ENCODE data around the gene ABCD4.

DNA sequence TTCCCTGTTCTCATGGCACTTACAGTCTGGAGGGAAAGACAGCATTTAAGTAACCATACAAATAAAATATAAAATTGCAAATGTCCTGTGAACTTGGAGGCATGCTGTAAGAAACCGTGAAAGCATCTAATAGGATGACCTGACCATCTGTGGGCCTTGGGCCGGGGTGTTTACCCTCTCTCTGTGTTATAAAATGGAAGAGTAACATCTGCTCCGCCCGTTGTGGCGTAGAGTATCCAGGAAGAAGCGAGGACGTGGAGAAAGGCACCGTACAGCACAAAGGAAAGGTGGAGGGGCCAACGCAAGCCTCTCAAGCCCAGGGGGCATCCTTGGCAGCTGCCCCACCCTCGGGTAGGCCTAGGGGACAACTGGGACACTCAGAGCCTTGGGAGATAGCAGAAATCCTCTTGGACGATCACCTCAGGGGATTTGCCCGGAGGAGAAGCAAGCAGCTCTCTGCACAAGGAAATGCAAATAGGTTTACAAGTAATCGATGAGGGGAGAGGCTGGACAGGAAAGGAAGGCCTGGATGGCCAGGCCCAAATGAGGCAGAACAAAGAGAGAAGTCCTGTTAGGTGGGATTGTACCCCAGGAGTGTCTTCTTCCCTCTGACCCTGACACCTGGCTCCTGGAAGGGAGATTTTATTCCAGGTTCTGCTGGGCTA lies 37.3 kb downstream of the ABCD4 start:
- no peak for TF ChIP-seq POLR2AphosphoS5 (IDR thresholded peaks at IDR 0.05)
- TF ChIP-seq, protein P1, sequence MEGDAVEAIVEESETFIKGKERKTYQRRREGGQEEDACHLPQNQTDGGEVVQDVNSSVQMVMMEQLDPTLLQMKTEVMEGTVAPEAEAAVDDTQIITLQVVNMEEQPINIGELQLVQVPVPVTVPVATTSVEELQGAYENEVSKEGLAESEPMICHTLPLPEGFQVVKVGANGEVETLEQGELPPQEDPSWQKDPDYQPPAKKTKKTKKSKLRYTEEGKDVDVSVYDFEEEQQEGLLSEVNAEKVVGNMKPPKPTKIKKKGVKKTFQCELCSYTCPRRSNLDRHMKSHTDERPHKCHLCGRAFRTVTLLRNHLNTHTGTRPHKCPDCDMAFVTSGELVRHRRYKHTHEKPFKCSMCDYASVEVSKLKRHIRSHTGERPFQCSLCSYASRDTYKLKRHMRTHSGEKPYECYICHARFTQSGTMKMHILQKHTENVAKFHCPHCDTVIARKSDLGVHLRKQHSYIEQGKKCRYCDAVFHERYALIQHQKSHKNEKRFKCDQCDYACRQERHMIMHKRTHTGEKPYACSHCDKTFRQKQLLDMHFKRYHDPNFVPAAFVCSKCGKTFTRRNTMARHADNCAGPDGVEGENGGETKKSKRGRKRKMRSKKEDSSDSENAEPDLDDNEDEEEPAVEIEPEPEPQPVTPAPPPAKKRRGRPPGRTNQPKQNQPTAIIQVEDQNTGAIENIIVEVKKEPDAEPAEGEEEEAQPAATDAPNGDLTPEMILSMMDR (IDR thresholded peaks at IDR 0.05 in 8 of 11, conservative IDR thresholded peaks at IDR 0.05 in 3 of 11): no peak
